ENCODE results near the gene LRRC8C.
A peak's percentile ranks its signal among the peaks of the same experiment; 100 is the strongest.

The LRRC8C gene

DNA sequence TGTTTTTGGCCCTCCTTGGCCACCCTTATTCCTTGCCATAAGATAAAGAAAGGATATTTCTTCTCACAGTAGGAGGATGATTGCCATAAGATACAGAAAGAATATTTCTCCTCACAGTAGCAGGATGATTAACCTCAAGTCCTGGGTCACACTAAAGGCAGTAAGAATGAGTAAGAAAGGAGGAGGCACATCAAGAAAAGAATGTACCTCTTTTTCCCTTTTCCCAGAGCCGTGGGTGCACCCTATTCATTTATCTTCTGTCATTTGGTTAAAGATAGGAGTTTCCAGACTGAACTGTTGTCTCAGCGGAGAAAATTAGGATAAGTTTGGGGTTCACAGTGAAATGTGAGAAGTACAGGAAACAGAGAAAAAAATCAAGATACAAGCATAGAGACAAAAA lies 52.5 kb downstream of the LRRC8C start:
- Histone ChIP-seq H3K4me1 (ENCODE audit: insufficient read depth, low read length, poor library complexity, severe bottlenecking) (peaks cover 10% of the 10 kb centered on the region), H3K79me2 (ENCODE audit: insufficient read depth, low read length) (peaks cover 11% of the 10 kb centered on the region; the same call in 1 of the 2 replicates), H3K9me3 (ENCODE audit: insufficient read depth, low read depth, low read length) (no peaks in the 10 kb centered on the region; the same call in 1 of the 2 replicates), H3K9ac (ENCODE audit: low read depth, low read length, poor library complexity, severe bottlenecking) (no peak overlapping the region), H3K27me3 (ENCODE audit: insufficient read depth, low read length, poor library complexity, severe bottlenecking) (no peaks in the 10 kb centered on the region), H3K4me2 (ENCODE audit: low read depth, low read length, poor library complexity, severe bottlenecking) (peak overlapping the region; percentile 5), H3F3A (ENCODE audit: low read depth) (no peaks in the 10 kb centered on the region), H3K9me2 (replicated peaks; ENCODE audit: low read depth, low read length) (no peaks in the 10 kb centered on the region), H2AFZ (ENCODE audit: low read length) (no peak overlapping the region), H4K20me1 (ENCODE audit: insufficient read depth, low read length, poor library complexity, severe bottlenecking) (no peaks in the 10 kb centered on the region), H3K4me3 (ENCODE audit: low read length, poor library complexity, severe bottlenecking) (no peak overlapping the region), H3K36me3 (ENCODE audit: insufficient read depth, low read length) (peaks cover 34% of the 10 kb centered on the region)
- TF ChIP-seq EZH2phosphoT487 (IDR thresholded peaks at IDR 0.05; ENCODE audit: borderline replicate concordance) (no peak), CTCF (conservative IDR thresholded peaks at IDR 0.05; ENCODE audit: low read length) (no peak)

DNA sequence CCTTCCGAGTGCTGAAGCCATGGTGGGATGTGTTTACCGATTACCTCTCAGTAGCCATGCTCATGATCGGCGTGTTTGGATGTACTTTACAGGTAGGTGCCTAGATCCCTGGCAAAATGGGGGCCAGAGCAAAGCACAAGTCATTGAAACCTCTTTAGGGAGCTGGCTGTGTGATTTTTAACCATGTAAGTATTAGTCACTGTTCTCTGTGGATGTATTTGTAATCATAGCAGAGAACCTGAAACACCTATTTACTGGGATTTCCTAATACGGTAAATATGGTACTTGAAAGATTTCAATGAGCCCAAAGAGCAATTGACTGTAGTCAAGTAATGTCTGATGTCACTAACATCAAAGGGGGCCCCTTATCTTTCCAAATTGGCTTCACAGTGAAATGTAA lies 53.6 kb downstream of the LRRC8C start:
- no peak overlapping the region for H3K9ac ChIP-seq (ENCODE audit: low read depth, low read length, poor library complexity, severe bottlenecking)
- no peaks in the 10 kb centered on the region for H4K20me1 ChIP-seq (ENCODE audit: insufficient read depth, low read length, poor library complexity, severe bottlenecking)
- H3F3A ChIP-seq (ENCODE audit: low read depth), result no peaks in the 10 kb centered on the region
- no peak overlapping the region for H2AFZ ChIP-seq (ENCODE audit: low read length)
- no peaks in the 10 kb centered on the region for H3K9me2 ChIP-seq (replicated peaks; ENCODE audit: low read depth, low read length)
- TF ChIP-seq EZH2phosphoT487 (IDR thresholded peaks at IDR 0.05; ENCODE audit: borderline replicate concordance) (no peak), CTCF (conservative IDR thresholded peaks at IDR 0.05; ENCODE audit: low read length) (no peak)
- no peak overlapping the region for H3K4me3 ChIP-seq (ENCODE audit: low read length, poor library complexity, severe bottlenecking)
- peaks cover 11% of the 10 kb centered on the region; the same call in 1 of the 2 replicates for H3K79me2 ChIP-seq (ENCODE audit: insufficient read depth, low read length)
- peaks cover 10% of the 10 kb centered on the region for H3K4me1 ChIP-seq (ENCODE audit: insufficient read depth, low read length, poor library complexity, severe bottlenecking)
- H3K36me3 ChIP-seq (ENCODE audit: insufficient read depth, low read length), result peaks cover 34% of the 10 kb centered on the region
- no peak overlapping the region for H3K4me2 ChIP-seq (ENCODE audit: low read depth, low read length, poor library complexity, severe bottlenecking)
- H3K9me3 ChIP-seq (ENCODE audit: insufficient read depth, low read depth, low read length), result no peaks in the 10 kb centered on the region; the same call in 1 of the 2 replicates
- H3K27me3 ChIP-seq (ENCODE audit: insufficient read depth, low read length, poor library complexity, severe bottlenecking), result no peaks in the 10 kb centered on the region

DNA sequence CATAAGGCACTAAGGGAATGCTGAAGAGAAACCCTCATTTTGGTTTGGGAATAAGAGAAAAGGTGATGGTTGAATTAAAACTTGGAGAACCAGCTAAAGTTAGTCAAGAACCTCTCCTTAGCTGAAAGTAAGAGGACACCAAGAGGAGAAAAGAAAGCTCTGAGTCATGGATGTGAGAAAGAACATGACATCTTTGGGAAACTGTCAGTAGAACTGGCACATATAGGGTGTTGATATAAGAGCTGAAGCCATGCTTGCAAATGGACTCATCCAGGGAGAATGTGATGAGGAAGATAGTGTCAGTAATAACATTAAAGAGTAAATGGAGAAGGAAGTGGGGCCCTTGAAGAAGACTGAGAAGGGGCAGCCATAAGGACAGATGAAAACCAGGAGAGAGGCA lies 54.3 kb downstream of the LRRC8C start:
- Histone ChIP-seq H3F3A (ENCODE audit: low read depth) (no peaks in the 10 kb centered on the region), H3K9ac (ENCODE audit: low read depth, low read length, poor library complexity, severe bottlenecking) (no peak overlapping the region), H3K4me1 (ENCODE audit: insufficient read depth, low read length, poor library complexity, severe bottlenecking) (peaks cover 15% of the 10 kb centered on the region), H3K4me3 (ENCODE audit: low read length, poor library complexity, severe bottlenecking) (no peak overlapping the region), H3K9me2 (replicated peaks; ENCODE audit: low read depth, low read length) (no peaks in the 10 kb centered on the region), H3K36me3 (ENCODE audit: insufficient read depth, low read length) (peaks cover 33% of the 10 kb centered on the region), H3K27me3 (ENCODE audit: insufficient read depth, low read length, poor library complexity, severe bottlenecking) (no peaks in the 10 kb centered on the region), H3K4me2 (ENCODE audit: low read depth, low read length, poor library complexity, severe bottlenecking) (no peak overlapping the region), H3K79me2 (ENCODE audit: insufficient read depth, low read length) (peaks cover 10% of the 10 kb centered on the region; the same call in 1 of the 2 replicates), H4K20me1 (ENCODE audit: insufficient read depth, low read length, poor library complexity, severe bottlenecking) (no peaks in the 10 kb centered on the region), H3K9me3 (ENCODE audit: insufficient read depth, low read depth, low read length) (no peaks in the 10 kb centered on the region), H2AFZ (ENCODE audit: low read length) (no peak overlapping the region)
- no peak for TF ChIP-seq CTCF (conservative IDR thresholded peaks at IDR 0.05; ENCODE audit: low read length)
- no peak for TF ChIP-seq EZH2phosphoT487 (IDR thresholded peaks at IDR 0.05; ENCODE audit: borderline replicate concordance)
